ENCODE data around the gene AKT3.

- TF ChIP-seq CTCF (IDR thresholded peaks at IDR 0.05; ENCODE audit: control extremely low read depth in 1 of 3, insufficient read depth in 1 of 3, low read depth in 1 of 3, low read length in 3 of 3) (no peak), SP2 (IDR thresholded peaks at IDR 0.05; ENCODE audit: low read length) (no peak), POLR2A (IDR thresholded peaks at IDR 0.05; ENCODE audit: control extremely low read depth in 1 of 2, low read depth in 2 of 2, low read length in 2 of 2) (no peak), BRCA1 (IDR thresholded peaks at IDR 0.05; ENCODE audit: low read depth, low read length) (no peak), JUN (IDR thresholded peaks at IDR 0.05; ENCODE audit: low read depth, low read length) (no peak)
Observed at GRCh38 chr1:243494741-243495431, 355.2 kb downstream of the AKT3 start.

Measured in H1 (cell line).